Glutamatergic neuron (in vitro differentiated cells): ENCODE data around the gene EPB42. TPM values are rescaled to one million over a fixed set of nuclear protein-coding genes. Genes with fewer than 3 reads are reported as not detected.

ENCODE experiments used
- DNase-seq: peaks from one replicate; pipeline ENCODE4 v3.0.0; 2022
- H3K27ac Mint-ChIP-seq: one replicate; pipeline ENCODE4 v1.8.0; 2020; ENCODE audit warnings: mild to moderate bottlenecking, mixed read lengths, inconsistent platforms; ENCODE audit not compliant: unreplicated experiment
- H3K27me3 Mint-ChIP-seq: one replicate; pipeline ENCODE4 v1.8.0; 2020; ENCODE audit warnings: mild to moderate bottlenecking, moderate library complexity, mixed read lengths, inconsistent platforms; ENCODE audit not compliant: unreplicated experiment
- H3K36me3 Mint-ChIP-seq: one replicate; pipeline ENCODE4 v1.8.0; 2020; ENCODE audit warnings: mild to moderate bottlenecking, mixed read lengths, inconsistent platforms; ENCODE audit not compliant: unreplicated experiment
- H3K4me1 Mint-ChIP-seq: one replicate; pipeline ENCODE4 v1.8.0; 2020; ENCODE audit warnings: mild to moderate bottlenecking, low read depth, mixed read lengths, inconsistent platforms; ENCODE audit not compliant: unreplicated experiment
- H3K4me3 Mint-ChIP-seq: one replicate; pipeline ENCODE4 v1.8.0; 2020; ENCODE audit warnings: mild to moderate bottlenecking, mixed read lengths, inconsistent platforms; ENCODE audit not compliant: unreplicated experiment
- H3K9me3 Mint-ChIP-seq: one replicate; pipeline ENCODE4 v1.8.0; 2020; ENCODE audit warnings: mild to moderate bottlenecking, moderate library complexity, mixed read lengths, inconsistent platforms; ENCODE audit not compliant: unreplicated experiment
- total RNA-seq: library from RNA; stranded (reverse); fragmentation: NEBNext Ultra II Directional; extraction: Animal tissue kit (Norgen Biotek cat#: 25700); gene quantifications from one replicate; pipeline ENCODE4 v1.2.1, GENCODE V29; 2021; ENCODE audit not compliant: unreplicated experiment
- TF ChIP-seq, protein P1 (sequence below): fragments of 200-600 bp; sonication (generic); IDR thresholded peaks from one replicate; pipeline ENCODE4 v1.5.0; 2021; ENCODE audit not compliant: partially characterized antibody, unreplicated experiment

Gene EPB42
- total RNA-seq, 1 donor from 2014 or later = not detected

DNA sequence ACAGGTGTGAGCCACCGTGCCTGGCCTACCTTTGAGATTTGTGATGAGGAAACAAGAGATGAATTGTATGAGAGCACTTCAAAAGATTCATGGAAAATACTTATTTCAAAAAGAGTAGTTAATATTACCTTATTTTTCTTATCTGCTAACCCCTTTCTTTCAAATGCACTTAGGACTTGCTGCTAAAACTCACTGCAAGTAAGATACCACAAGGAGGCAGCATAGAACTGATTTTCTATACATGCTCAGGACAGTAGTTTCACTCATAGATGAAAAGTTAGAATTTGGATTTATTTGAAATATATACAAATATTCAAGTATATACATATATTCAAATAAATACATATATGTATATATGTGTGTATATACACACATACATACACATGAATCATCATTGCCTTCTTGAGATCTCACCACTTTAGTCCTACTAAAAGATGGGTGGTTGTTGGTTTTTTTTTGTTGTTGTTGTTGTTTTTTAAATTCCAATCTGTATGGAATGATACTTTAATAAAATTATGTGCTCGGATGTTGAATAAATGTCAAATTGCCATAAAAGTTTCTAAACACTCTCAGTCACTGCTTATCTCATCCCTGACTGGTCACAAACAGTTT is 33.2 kb downstream of the EPB42 start:
- Mint-ChIP-seq H3K36me3 (no peaks in the 10 kb centered on the region), H3K9me3 (peaks cover 4% of the 10 kb centered on the region), H3K27me3 (peaks cover 4% of the 10 kb centered on the region), H3K27ac (no peak overlapping the region), H3K4me3 (peak overlapping the region; percentile 30), H3K4me1 (peaks cover 2% of the 10 kb centered on the region)
- DNase-seq = no peak
- TF ChIP-seq, protein P1, sequence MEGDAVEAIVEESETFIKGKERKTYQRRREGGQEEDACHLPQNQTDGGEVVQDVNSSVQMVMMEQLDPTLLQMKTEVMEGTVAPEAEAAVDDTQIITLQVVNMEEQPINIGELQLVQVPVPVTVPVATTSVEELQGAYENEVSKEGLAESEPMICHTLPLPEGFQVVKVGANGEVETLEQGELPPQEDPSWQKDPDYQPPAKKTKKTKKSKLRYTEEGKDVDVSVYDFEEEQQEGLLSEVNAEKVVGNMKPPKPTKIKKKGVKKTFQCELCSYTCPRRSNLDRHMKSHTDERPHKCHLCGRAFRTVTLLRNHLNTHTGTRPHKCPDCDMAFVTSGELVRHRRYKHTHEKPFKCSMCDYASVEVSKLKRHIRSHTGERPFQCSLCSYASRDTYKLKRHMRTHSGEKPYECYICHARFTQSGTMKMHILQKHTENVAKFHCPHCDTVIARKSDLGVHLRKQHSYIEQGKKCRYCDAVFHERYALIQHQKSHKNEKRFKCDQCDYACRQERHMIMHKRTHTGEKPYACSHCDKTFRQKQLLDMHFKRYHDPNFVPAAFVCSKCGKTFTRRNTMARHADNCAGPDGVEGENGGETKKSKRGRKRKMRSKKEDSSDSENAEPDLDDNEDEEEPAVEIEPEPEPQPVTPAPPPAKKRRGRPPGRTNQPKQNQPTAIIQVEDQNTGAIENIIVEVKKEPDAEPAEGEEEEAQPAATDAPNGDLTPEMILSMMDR = peak; percentile 29

DNA sequence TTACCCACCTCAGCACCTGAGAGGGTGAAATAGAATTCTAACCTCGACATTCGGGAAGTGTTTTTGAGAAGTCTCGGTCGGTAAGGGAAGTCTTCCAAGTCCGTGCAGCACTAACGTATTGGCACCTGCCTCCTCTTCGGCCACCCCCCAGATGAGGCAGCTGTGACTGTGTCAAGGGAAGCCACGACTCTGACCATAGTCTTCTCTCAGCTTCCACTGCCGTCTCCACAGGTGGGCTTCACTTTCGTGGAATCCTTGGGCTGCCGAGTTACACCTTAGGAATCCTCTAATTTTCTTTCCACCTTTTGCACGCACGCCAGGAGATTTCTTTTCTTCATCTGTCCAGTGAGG is 34.8 kb downstream of the EPB42 start:
- Mint-ChIP-seq H3K36me3 (no peaks in the 10 kb centered on the region), H3K27me3 (peaks cover 4% of the 10 kb centered on the region), H3K4me3 (peak overlapping the region; percentile 98), H3K4me1 (peaks cover 2% of the 10 kb centered on the region), H3K27ac (peak overlapping the region; percentile 90), H3K9me3 (peaks cover 4% of the 10 kb centered on the region)
- no peak for DNase-seq
- TF ChIP-seq, protein P1 = peak; percentile 23

DNA sequence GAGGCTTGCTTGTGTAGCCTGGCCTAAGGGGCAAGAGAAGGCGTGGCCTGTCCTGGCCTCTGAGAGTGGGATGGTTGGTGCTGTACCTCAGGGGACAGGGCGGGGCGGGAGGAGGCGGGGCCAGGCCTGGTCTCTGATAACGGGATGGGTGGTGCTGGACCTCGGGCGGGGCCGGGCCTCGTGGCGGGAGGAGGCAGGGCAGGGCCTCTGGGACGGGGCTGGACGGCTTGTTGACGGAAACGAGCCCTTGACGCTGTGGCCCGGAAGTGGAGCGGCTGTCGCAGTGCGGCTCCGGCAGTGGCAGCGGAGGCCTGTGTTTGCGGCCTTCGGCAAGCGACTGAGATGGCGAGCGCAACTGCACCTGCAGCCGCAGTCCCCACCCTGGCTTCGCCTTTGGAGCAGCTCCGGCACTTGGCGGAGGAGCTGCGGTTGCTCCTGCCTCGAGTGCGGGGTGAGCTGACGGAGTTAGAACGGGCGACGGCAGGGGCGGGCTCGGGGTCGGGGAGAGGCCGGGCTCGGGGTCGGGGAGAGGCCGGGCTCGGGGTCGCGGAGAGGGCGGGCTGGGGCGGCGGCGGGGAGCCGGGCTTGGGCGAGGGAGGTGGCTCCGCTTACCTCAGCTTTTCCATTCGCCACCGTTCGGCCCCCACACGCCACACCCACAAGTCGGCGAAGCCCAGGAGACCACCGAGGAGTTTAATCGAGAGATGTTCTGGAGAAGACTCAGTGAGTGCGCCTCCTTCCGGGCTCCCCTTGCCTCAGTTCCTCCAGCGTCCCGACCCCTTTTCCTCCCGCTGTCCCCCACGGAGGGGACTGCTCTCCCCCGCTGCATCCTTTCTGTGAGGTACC is 35.4 kb downstream of the EPB42 start, which contains the start of gene CCNDBP1:
Gene CCNDBP1, plus strand, starts transcription at position 247 of the 846 bp plus-strand sequence. Its CDS starts 96 bp downstream, at position 343.
- H3K9me3 Mint-ChIP-seq = peaks cover 4% of the 10 kb centered on the region
- H3K4me1 Mint-ChIP-seq = peaks cover 2% of the 10 kb centered on the region
- no peaks in the 10 kb centered on the region for H3K36me3 Mint-ChIP-seq
- peak; percentile 99 for DNase-seq
- TF ChIP-seq, protein P1 = peak; percentile 63
- peak within 1 kb of the TSS; percentile 90 for H3K27ac Mint-ChIP-seq
- H3K27me3 Mint-ChIP-seq = peaks cover 4% of the 10 kb centered on the region
- peak within 1 kb of the TSS; percentile 98 for H3K4me3 Mint-ChIP-seq

DNA sequence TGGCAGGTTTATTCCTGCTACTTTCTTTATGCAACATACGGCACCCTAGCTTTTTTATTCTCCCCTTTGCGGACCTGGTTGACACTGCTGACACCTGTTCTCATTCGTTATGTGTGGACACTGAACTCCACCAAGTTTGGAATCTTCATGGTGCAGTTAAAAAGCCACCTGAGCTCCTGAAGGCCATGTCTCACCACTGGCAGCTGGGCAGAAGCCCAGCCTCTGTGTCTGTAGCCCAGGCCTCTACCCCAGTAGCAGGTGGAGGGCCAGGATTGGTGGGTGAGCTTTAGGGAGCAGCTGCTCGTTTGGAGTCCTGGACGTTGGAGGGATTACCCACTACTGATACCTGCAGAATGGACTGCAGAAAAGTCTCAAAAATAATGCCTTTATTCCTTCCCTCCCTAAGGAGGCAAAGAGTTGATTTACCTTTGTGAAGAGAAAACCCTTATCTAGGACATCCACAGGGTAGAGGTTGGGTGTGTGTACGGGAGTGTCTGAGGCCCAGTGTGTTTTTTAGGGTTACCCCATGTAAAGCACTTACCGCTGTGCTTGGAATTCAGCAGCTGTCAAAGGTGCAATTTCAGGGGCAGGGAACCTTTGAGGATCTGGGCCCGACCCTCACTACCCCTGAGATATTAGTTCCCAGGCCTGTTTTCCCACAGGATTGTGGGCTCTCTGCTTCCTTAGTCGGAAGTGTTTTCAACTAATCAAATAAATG is 36.3 kb downstream of the EPB42 start:
- peaks cover 4% of the 10 kb centered on the region for H3K9me3 Mint-ChIP-seq
- peaks cover 4% of the 10 kb centered on the region for H3K27me3 Mint-ChIP-seq
- no peak for DNase-seq
- H3K4me1 Mint-ChIP-seq = peaks cover 2% of the 10 kb centered on the region
- no peaks in the 10 kb centered on the region for H3K36me3 Mint-ChIP-seq
- peak overlapping the region; percentile 79 for H3K27ac Mint-ChIP-seq
- H3K4me3 Mint-ChIP-seq = peak overlapping the region; percentile 81
- TF ChIP-seq, protein P1 = no peak
